Vagina (tissue), 2 donors: ENCODE data around the gene TPPP. TPM values are rescaled to one million over a fixed set of nuclear protein-coding genes. Genes with fewer than 3 reads are reported as not detected.

ENCODE experiments used
- DNase-seq, 2 donors: peaks; one replicate each; pipeline ENCODE4 v3.0.0-alpha.2; 2017; ENCODE audit errors: extremely low spot score in 2 of 2
- H3K27ac ChIP-seq: fragments of 200-600 bp; sonication (generic); one replicate; pipeline ENCODE4 v1.5.1; 2019
- H3K27me3 ChIP-seq: fragments of 200-600 bp; sonication (generic); one replicate; pipeline ENCODE4 v1.5.1; 2019
- H3K36me3 ChIP-seq, 2 donors: fragments of 200-600 bp; sonication (generic); one replicate each; pipeline ENCODE4 v1.5.1; 2017 to 2019
- H3K4me1 ChIP-seq: fragments of 200-600 bp; sonication (generic); one replicate; pipeline ENCODE4 v1.5.1; 2019
- H3K4me3 ChIP-seq, 2 donors: fragments of 200-600 bp; sonication (generic); 1 replicate in 1 of 2; 2 replicates in 1 of 2; pipeline ENCODE4 v1.5.1; 2016 to 2019
- H3K9me3 ChIP-seq: fragments of 200-600 bp; sonication (generic); one replicate; pipeline ENCODE4 v1.5.1; 2019
- CTCF ChIP-seq, 3 experiments: fragments of 450-650 bp in 2 of 3; fragments of 200-600 bp in 1 of 3; sonication (generic) in 1 of 3; IDR thresholded peaks; one replicate each; pipeline ENCODE4 v1.5.1; 2017 to 2019; ENCODE audit warnings: antibody characterized with exemption in 3 of 3, mild to moderate bottlenecking in 2 of 3, moderate library complexity in 2 of 3
- POLR2A ChIP-seq, 2 donors: fragments of 450-650 bp; IDR thresholded peaks; one replicate each; pipeline ENCODE4 v1.6.1; 2017; ENCODE audit warnings: antibody characterized with exemption in 2 of 2, mild to moderate bottlenecking in 2 of 2, moderate library complexity in 2 of 2
- POLR2AphosphoS5 ChIP-seq, 2 donors: sonication (generic); formaldehyde crosslinking; IDR thresholded peaks; one replicate each; pipeline ENCODE4 v1.9.0; 2017; ENCODE audit warnings: antibody characterized with exemption in 2 of 2, mild to moderate bottlenecking in 2 of 2, low read depth in 1 of 2; ENCODE audit not compliant: insufficient read depth in 1 of 2
- intact Hi-C: fragments of 100-400 bp; cut with DNase I; formaldehyde crosslinking; loops from one replicate; pipeline ENCODE4 v1.15.1; 2023
- total RNA-seq: library from RNA; depleted of rRNA; stranded (reverse); fragments of >200 nt; gene quantifications from one replicate; pipeline ENCODE4 v1.2.3, GENCODE V29; 2016

Gene TPPP
- total RNA-seq, 1 donor from 2014 or later = 4.7 TPM

GRCh38 chr5:644971-645370, 48.2 kb downstream of the TPPP start:
- TF ChIP-seq POLR2AphosphoS5 (IDR thresholded peaks at IDR 0.05; ENCODE audit: insufficient read depth in 1 of 2, low read depth in 1 of 2) = no peak
- TF ChIP-seq CTCF (IDR thresholded peaks at IDR 0.05) = no peak
- no peak for TF ChIP-seq POLR2A (IDR thresholded peaks at IDR 0.05)
- Histone ChIP-seq H3K4me3 (no peak overlapping the region), H3K27me3 (no peaks in the 10 kb centered on the region), H3K27ac (no peak overlapping the region), H3K4me1 (no peaks in the 10 kb centered on the region), H3K9me3 (no peaks in the 10 kb centered on the region), H3K36me3 (peaks cover 0 to 30% of the 10 kb centered on the region in 2 donors)
- intact Hi-C loops = no loop called here
- no peak for DNase-seq

GRCh38 chr5:644509-644908, 48.6 kb downstream of the TPPP start:
- H3K27me3 ChIP-seq = no peaks in the 10 kb centered on the region
- H3K4me1 ChIP-seq = no peaks in the 10 kb centered on the region
- DNase-seq = no peak
- peaks cover 0 to 30% of the 10 kb centered on the region in 2 donors for H3K36me3 ChIP-seq
- H3K9me3 ChIP-seq = no peaks in the 10 kb centered on the region
- H3K27ac ChIP-seq = no peak overlapping the region
- intact Hi-C loops = no loop called here
- no peak overlapping the region for H3K4me3 ChIP-seq
- TF ChIP-seq POLR2AphosphoS5 (IDR thresholded peaks at IDR 0.05; ENCODE audit: insufficient read depth in 1 of 2, low read depth in 1 of 2) (no peak), POLR2A (IDR thresholded peaks at IDR 0.05) (no peak), CTCF (IDR thresholded peaks at IDR 0.05) (no peak)

- no peak overlapping the region for H3K27ac ChIP-seq
- no peak overlapping the region for H3K4me3 ChIP-seq
- intact Hi-C loops = no loop called here
- DNase-seq = no peak
- no peaks in the 10 kb centered on the region for H3K4me1 ChIP-seq
- peaks cover 0 to 30% of the 10 kb centered on the region in 2 donors for H3K36me3 ChIP-seq
- TF ChIP-seq POLR2A (IDR thresholded peaks at IDR 0.05) = no peak
- no peak for TF ChIP-seq CTCF (IDR thresholded peaks at IDR 0.05)
- TF ChIP-seq POLR2AphosphoS5 (IDR thresholded peaks at IDR 0.05; ENCODE audit: insufficient read depth in 1 of 2, low read depth in 1 of 2) = no peak
- H3K9me3 ChIP-seq = no peaks in the 10 kb centered on the region
- no peaks in the 10 kb centered on the region for H3K27me3 ChIP-seq
Measured at GRCh38 chr5:643811-644271, 49.3 kb downstream of the TPPP start.

- peaks cover 0 to 30% of the 10 kb centered on the region in 2 donors for H3K36me3 ChIP-seq
Measured at GRCh38 chr5:643351-643801, 49.8 kb downstream of the TPPP start.

More at GRCh38 chr5:643351-643801, 49.8 kb downstream of the TPPP start:
- TF ChIP-seq CTCF (IDR thresholded peaks at IDR 0.05) (no peak), POLR2AphosphoS5 (IDR thresholded peaks at IDR 0.05; ENCODE audit: insufficient read depth in 1 of 2, low read depth in 1 of 2) (no peak), POLR2A (IDR thresholded peaks at IDR 0.05) (no peak)
- Histone ChIP-seq H3K9me3 (no peaks in the 10 kb centered on the region), H3K27me3 (no peaks in the 10 kb centered on the region), H3K27ac (no peak overlapping the region), H3K4me3 (no peak overlapping the region), H3K4me1 (no peaks in the 10 kb centered on the region)
- intact Hi-C loops = no loop called here
- no peak for DNase-seq
